B cell (primary cell): ENCODE data around the gene CACNA2D3.

Experiments
- EZH2 ChIP-seq: IDR thresholded peaks from 2 replicates; pipeline ENCODE4 v1.6.1; 2012; ENCODE audit warnings: borderline replicate concordance, low read depth, mild to moderate bottlenecking, moderate library complexity, low read length; ENCODE audit not compliant: insufficient read depth, poor library complexity, severe bottlenecking
- TF ChIP-seq, protein P1 (sequence below): fragments of 200-600 bp; IDR thresholded peaks from one replicate; pipeline ENCODE4 v1.8.0; 2022; ENCODE audit warnings: antibody characterized with exemption, mild to moderate bottlenecking

- no peak for TF ChIP-seq EZH2
- TF ChIP-seq, protein P1, sequence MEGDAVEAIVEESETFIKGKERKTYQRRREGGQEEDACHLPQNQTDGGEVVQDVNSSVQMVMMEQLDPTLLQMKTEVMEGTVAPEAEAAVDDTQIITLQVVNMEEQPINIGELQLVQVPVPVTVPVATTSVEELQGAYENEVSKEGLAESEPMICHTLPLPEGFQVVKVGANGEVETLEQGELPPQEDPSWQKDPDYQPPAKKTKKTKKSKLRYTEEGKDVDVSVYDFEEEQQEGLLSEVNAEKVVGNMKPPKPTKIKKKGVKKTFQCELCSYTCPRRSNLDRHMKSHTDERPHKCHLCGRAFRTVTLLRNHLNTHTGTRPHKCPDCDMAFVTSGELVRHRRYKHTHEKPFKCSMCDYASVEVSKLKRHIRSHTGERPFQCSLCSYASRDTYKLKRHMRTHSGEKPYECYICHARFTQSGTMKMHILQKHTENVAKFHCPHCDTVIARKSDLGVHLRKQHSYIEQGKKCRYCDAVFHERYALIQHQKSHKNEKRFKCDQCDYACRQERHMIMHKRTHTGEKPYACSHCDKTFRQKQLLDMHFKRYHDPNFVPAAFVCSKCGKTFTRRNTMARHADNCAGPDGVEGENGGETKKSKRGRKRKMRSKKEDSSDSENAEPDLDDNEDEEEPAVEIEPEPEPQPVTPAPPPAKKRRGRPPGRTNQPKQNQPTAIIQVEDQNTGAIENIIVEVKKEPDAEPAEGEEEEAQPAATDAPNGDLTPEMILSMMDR: no peak
Observed at GRCh38 chr3:54511766-54512365, 389.5 kb downstream of the CACNA2D3 start.
